HL-60 (cell line): ENCODE measurements around the gene NETO2.

Source experiments
- DNase-seq, 2 experiments: peaks; one replicate each; pipeline ENCODE4 v3.0.0-alpha.2; 2010 to 2020; ENCODE audit warnings: low read depth in 1 of 2, low spot score in 1 of 2
- H3K27ac ChIP-seq: fragments of 250-450 bp; sonication (Bioruptor Pico); replicated peaks from 2 replicates; pipeline ENCODE4 v1.5.1; 2020; ENCODE audit warnings: mild to moderate bottlenecking, moderate library complexity
- H3K27me3 ChIP-seq: fragments of 250-450 bp; sonication (Bioruptor Pico); 2 replicates; pipeline ENCODE4 v1.5.1; 2021; ENCODE audit warnings: mild to moderate bottlenecking, moderate library complexity; ENCODE audit not compliant: insufficient read depth, poor library complexity, severe bottlenecking
- H3K4me3 ChIP-seq: replicated peaks from 2 replicates; pipeline ENCODE4 v1.5.1; 2011; ENCODE audit warnings: mild to moderate bottlenecking, control low read depth, low read length; ENCODE audit not compliant: insufficient read depth
- GABPA ChIP-seq: IDR thresholded peaks from 2 replicates; pipeline ENCODE4 v1.6.1; 2012; ENCODE audit warnings: low read depth
- POLR2AphosphoS5 ChIP-seq: IDR thresholded peaks from 2 replicates; pipeline ENCODE4 v1.6.1; 2012; ENCODE audit warnings: low read depth
- SPI1 ChIP-seq: IDR thresholded peaks from 2 replicates; pipeline ENCODE4 v1.6.1; 2012; ENCODE audit warnings: low read depth, mild to moderate bottlenecking, borderline replicate concordance
- TF ChIP-seq, protein P1 (sequence below): IDR thresholded peaks from one replicate; pipeline ENCODE4 v1.5.1; 2011; ENCODE audit warnings: low read length, control low read depth, inconsistent platforms; ENCODE audit not compliant: insufficient read depth
- TF ChIP-seq, protein P2 (sequence below): IDR thresholded peaks from 2 replicates; pipeline ENCODE4 v1.6.1; 2012; ENCODE audit warnings: low read depth; ENCODE audit not compliant: insufficient replicate concordance

Gene NETO2

DNA sequence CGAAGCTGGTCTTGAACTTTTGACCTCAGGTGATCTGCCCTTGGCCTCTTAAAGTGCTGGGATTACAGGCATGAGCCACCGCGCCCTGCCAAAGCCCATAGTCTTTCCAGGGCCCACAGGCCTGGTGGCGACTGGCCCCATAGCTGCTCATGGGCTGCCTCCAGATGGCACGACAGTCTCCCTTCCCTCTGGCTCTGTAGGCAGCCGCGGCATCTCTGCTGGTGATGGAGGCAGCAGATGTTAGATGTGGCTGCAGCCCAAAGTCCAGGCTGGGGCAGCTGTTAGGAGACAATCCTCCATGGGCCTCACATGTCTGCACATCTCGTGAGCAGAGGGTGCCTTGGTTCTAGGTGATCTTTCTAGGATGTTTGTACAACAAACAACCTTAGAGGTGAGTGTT lies 100.5 kb downstream of the NETO2 start:
- Histone ChIP-seq H3K27me3 (no peaks in the 10 kb centered on the region), H3K27ac (no peak overlapping the region), H3K4me3 (no peak overlapping the region)
- no peak for DNase-seq
- TF ChIP-seq POLR2AphosphoS5, result no peak
- TF ChIP-seq, protein P1, sequence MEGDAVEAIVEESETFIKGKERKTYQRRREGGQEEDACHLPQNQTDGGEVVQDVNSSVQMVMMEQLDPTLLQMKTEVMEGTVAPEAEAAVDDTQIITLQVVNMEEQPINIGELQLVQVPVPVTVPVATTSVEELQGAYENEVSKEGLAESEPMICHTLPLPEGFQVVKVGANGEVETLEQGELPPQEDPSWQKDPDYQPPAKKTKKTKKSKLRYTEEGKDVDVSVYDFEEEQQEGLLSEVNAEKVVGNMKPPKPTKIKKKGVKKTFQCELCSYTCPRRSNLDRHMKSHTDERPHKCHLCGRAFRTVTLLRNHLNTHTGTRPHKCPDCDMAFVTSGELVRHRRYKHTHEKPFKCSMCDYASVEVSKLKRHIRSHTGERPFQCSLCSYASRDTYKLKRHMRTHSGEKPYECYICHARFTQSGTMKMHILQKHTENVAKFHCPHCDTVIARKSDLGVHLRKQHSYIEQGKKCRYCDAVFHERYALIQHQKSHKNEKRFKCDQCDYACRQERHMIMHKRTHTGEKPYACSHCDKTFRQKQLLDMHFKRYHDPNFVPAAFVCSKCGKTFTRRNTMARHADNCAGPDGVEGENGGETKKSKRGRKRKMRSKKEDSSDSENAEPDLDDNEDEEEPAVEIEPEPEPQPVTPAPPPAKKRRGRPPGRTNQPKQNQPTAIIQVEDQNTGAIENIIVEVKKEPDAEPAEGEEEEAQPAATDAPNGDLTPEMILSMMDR, result no peak
- TF ChIP-seq GABPA, result no peak
- no peak for TF ChIP-seq SPI1
- TF ChIP-seq, protein P2, sequence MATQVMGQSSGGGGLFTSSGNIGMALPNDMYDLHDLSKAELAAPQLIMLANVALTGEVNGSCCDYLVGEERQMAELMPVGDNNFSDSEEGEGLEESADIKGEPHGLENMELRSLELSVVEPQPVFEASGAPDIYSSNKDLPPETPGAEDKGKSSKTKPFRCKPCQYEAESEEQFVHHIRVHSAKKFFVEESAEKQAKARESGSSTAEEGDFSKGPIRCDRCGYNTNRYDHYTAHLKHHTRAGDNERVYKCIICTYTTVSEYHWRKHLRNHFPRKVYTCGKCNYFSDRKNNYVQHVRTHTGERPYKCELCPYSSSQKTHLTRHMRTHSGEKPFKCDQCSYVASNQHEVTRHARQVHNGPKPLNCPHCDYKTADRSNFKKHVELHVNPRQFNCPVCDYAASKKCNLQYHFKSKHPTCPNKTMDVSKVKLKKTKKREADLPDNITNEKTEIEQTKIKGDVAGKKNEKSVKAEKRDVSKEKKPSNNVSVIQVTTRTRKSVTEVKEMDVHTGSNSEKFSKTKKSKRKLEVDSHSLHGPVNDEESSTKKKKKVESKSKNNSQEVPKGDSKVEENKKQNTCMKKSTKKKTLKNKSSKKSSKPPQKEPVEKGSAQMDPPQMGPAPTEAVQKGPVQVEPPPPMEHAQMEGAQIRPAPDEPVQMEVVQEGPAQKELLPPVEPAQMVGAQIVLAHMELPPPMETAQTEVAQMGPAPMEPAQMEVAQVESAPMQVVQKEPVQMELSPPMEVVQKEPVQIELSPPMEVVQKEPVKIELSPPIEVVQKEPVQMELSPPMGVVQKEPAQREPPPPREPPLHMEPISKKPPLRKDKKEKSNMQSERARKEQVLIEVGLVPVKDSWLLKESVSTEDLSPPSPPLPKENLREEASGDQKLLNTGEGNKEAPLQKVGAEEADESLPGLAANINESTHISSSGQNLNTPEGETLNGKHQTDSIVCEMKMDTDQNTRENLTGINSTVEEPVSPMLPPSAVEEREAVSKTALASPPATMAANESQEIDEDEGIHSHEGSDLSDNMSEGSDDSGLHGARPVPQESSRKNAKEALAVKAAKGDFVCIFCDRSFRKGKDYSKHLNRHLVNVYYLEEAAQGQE, result no peak

GRCh38 chr16:47037746-47038458 lies 105.8 kb downstream of the NETO2 start:
- peak; percentile 54 to 84 for DNase-seq
- no peaks in the 10 kb centered on the region for H3K27me3 ChIP-seq
- TF ChIP-seq SPI1, result peak; percentile 27; the same call in 1 of the 2 replicates
- no peak for TF ChIP-seq POLR2AphosphoS5
- TF ChIP-seq, protein P1, result peak; percentile 61
- peak overlapping the region; percentile 66 for H3K4me3 ChIP-seq
- H3K27ac ChIP-seq, result peak overlapping the region; percentile 53

DNA sequence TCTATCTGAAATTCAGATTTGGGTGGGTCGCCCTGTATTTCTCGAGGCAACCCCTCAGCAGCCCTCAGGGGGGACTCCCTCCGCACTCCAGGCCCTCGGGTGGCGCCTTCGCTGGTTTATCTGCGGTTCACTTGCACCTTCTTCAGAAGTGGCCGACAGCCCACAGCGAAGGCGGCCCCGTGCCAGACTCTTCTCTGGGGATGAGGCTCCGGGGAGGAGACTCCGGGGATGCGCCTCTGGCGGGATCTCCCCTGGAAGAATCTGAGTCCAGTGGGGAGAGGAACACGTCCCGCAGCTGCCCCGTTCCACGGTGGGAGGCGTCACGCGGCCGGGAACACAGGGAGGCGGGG lies 106.4 kb downstream of the NETO2 start:
- Histone ChIP-seq H3K4me3 (peak overlapping the region; percentile 66), H3K27me3 (no peaks in the 10 kb centered on the region), H3K27ac (no peak overlapping the region)
- peak in 1 of 2 experiments; percentile 9 for DNase-seq
- TF ChIP-seq GABPA, result no peak
- TF ChIP-seq, protein P1, result no peak
- no peak for TF ChIP-seq POLR2AphosphoS5
- TF ChIP-seq SPI1, result no peak
- TF ChIP-seq, protein P2, result no peak

DNA sequence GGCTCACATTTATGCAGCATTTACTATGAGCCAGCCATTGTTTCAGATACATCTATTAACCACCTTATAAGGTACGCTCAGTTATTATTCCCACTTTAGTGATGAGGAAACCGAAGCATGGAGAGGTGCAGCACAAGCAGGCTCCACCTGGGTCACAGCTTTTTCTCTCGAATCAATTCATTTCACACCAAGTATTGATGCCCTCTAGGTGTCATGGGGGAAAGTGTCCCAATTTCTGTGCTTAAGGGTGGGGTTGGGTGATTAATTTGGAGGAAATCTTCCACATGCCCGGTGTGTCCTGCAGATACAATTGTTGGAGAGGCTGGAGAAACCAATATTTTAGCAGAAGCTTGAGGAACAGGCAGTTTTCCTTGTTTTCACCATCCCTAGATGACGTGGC lies 107.5 kb downstream of the NETO2 start:
- TF ChIP-seq POLR2AphosphoS5 (no peak), SPI1 (no peak), GABPA (no peak)
- TF ChIP-seq, protein P1, result no peak
- TF ChIP-seq, protein P2, result no peak
- H3K27me3 ChIP-seq, result no peaks in the 10 kb centered on the region
- no peak overlapping the region for H3K27ac ChIP-seq
- DNase-seq, result no peak
- H3K4me3 ChIP-seq, result no peak overlapping the region
